ENCODE results near the gene UBAP1.

Gene UBAP1

GRCh38 chr9:34145165-34145564 is 33.7 kb upstream of the UBAP1 start:
- Histone ChIP-seq H3K4me1 (ENCODE audit: control insufficient read depth, insufficient read depth, low read depth, low read length) (no peaks in the 10 kb centered on the region), H4K8ac (ENCODE audit: low read length) (no peak overlapping the region), H4K91ac (ENCODE audit: low read length) (no peak overlapping the region), H3K18ac (ENCODE audit: low read depth in 1 of 2, low read length in 2 of 2) (no peak overlapping the region), H2BK15ac (ENCODE audit: low read depth, poor library complexity, severe bottlenecking) (no peak overlapping the region), H3K36me3 (ENCODE audit: control insufficient read depth in 1 of 2, insufficient read depth in 2 of 2, low read depth in 1 of 2, low read length in 2 of 2) (no peaks in the 10 kb centered on the region), H3K4me2 (ENCODE audit: low read length, poor library complexity, severe bottlenecking) (no peak overlapping the region), H2AFZ (ENCODE audit: low read depth, low read length) (no peak overlapping the region), H3K9ac (ENCODE audit: low read length) (no peak overlapping the region), H3K27ac (ENCODE audit: low read length, poor library complexity, severe bottlenecking) (no peak overlapping the region), H3K4ac (ENCODE audit: low read depth in 1 of 2, low read length in 2 of 2) (no peak overlapping the region), H3K9me3 (ENCODE audit: control insufficient read depth, low read length) (no peaks in the 10 kb centered on the region), H2AK5ac (ENCODE audit: low read length, severe bottlenecking) (no peak overlapping the region), H2BK120ac (ENCODE audit: low read depth, low read length) (no peak overlapping the region), H3K14ac (ENCODE audit: low read length in 2 of 2) (no peak overlapping the region), H3K27me3 (ENCODE audit: control insufficient read depth in 1 of 2, insufficient read depth in 1 of 2, low read length in 2 of 2) (no peaks in the 10 kb centered on the region), H3K79me1 (replicated peaks; ENCODE audit: low read length, poor library complexity, severe bottlenecking) (no peaks in the 10 kb centered on the region), H3K23ac (ENCODE audit: low read length in 2 of 2) (no peak overlapping the region), H2BK12ac (ENCODE audit: low read length in 2 of 2) (peak overlapping the region in 1 of 2 experiments; percentile 18), H2BK5ac (ENCODE audit: low read depth, low read length, poor library complexity, severe bottlenecking) (no peak overlapping the region), H3K4me3 (ENCODE audit: insufficient read depth in 1 of 2, low read depth in 1 of 2, low read length in 2 of 2) (no peak overlapping the region)
- WGBS, result 58% methylated on average over 3 of the region's 3 CpGs
- DNase-seq, result peak; percentile 45

GRCh38 chr9:34151398-34151797 is 27.4 kb upstream of the UBAP1 start:
- Histone ChIP-seq H3K4me3 (ENCODE audit: insufficient read depth in 1 of 2, low read depth in 1 of 2, low read length in 2 of 2) (no peak overlapping the region), H3K79me1 (replicated peaks; ENCODE audit: low read length, poor library complexity, severe bottlenecking) (no peaks in the 10 kb centered on the region), H2BK12ac (ENCODE audit: low read length in 2 of 2) (no peak overlapping the region), H2AK5ac (ENCODE audit: low read length, severe bottlenecking) (no peak overlapping the region), H3K14ac (ENCODE audit: low read length in 2 of 2) (no peak overlapping the region), H2AFZ (ENCODE audit: low read depth, low read length) (no peak overlapping the region), H3K4me2 (ENCODE audit: low read length, poor library complexity, severe bottlenecking) (no peak overlapping the region), H2BK15ac (ENCODE audit: low read depth, poor library complexity, severe bottlenecking) (no peak overlapping the region), H3K27me3 (ENCODE audit: control insufficient read depth in 1 of 2, insufficient read depth in 1 of 2, low read length in 2 of 2) (no peaks in the 10 kb centered on the region), H4K91ac (ENCODE audit: low read length) (no peak overlapping the region), H3K9me3 (ENCODE audit: control insufficient read depth, low read length) (no peaks in the 10 kb centered on the region), H3K27ac (ENCODE audit: low read length, poor library complexity, severe bottlenecking) (no peak overlapping the region), H3K18ac (ENCODE audit: low read depth in 1 of 2, low read length in 2 of 2) (no peak overlapping the region), H3K4me1 (ENCODE audit: control insufficient read depth, insufficient read depth, low read depth, low read length) (no peaks in the 10 kb centered on the region), H3K9ac (ENCODE audit: low read length) (no peak overlapping the region), H3K36me3 (ENCODE audit: control insufficient read depth in 1 of 2, insufficient read depth in 2 of 2, low read depth in 1 of 2, low read length in 2 of 2) (no peaks in the 10 kb centered on the region), H3K4ac (ENCODE audit: low read depth in 1 of 2, low read length in 2 of 2) (no peak overlapping the region), H4K8ac (ENCODE audit: low read length) (no peak overlapping the region), H2BK120ac (ENCODE audit: low read depth, low read length) (no peak overlapping the region), H3K23ac (ENCODE audit: low read length in 2 of 2) (no peak overlapping the region), H2BK5ac (ENCODE audit: low read depth, low read length, poor library complexity, severe bottlenecking) (no peak overlapping the region)
- no peak for DNase-seq
- WGBS, result 98% methylated on average over 4 of the region's 4 CpGs

GRCh38 chr9:34154057-34154456 is 24.8 kb upstream of the UBAP1 start:
- H3K23ac ChIP-seq (ENCODE audit: low read length in 2 of 2), result no peak overlapping the region
- no peak overlapping the region for H2BK15ac ChIP-seq (ENCODE audit: low read depth, poor library complexity, severe bottlenecking)
- H3K27ac ChIP-seq (ENCODE audit: low read length, poor library complexity, severe bottlenecking), result no peak overlapping the region
- no peak for DNase-seq
- H4K8ac ChIP-seq (ENCODE audit: low read length), result no peak overlapping the region
- no peak overlapping the region for H3K14ac ChIP-seq (ENCODE audit: low read length in 2 of 2)
- H3K9me3 ChIP-seq (ENCODE audit: control insufficient read depth, low read length), result no peaks in the 10 kb centered on the region
- no peak overlapping the region for H2AK5ac ChIP-seq (ENCODE audit: low read length, severe bottlenecking)
- H2BK5ac ChIP-seq (ENCODE audit: low read depth, low read length, poor library complexity, severe bottlenecking), result no peak overlapping the region
- no peak overlapping the region for H2BK120ac ChIP-seq (ENCODE audit: low read depth, low read length)
- H3K36me3 ChIP-seq (ENCODE audit: control insufficient read depth in 1 of 2, insufficient read depth in 2 of 2, low read depth in 1 of 2, low read length in 2 of 2), result no peaks in the 10 kb centered on the region
- no CpG with 5 or more reads among the region's 1 CpG for WGBS
- H3K9ac ChIP-seq (ENCODE audit: low read length), result no peak overlapping the region
- H3K79me1 ChIP-seq (replicated peaks; ENCODE audit: low read length, poor library complexity, severe bottlenecking), result no peaks in the 10 kb centered on the region
- no peak overlapping the region for H4K91ac ChIP-seq (ENCODE audit: low read length)
- no peaks in the 10 kb centered on the region for H3K4me1 ChIP-seq (ENCODE audit: control insufficient read depth, insufficient read depth, low read depth, low read length)
- H3K4me3 ChIP-seq (ENCODE audit: insufficient read depth in 1 of 2, low read depth in 1 of 2, low read length in 2 of 2), result no peak overlapping the region
- H3K4ac ChIP-seq (ENCODE audit: low read depth in 1 of 2, low read length in 2 of 2), result no peak overlapping the region
- H3K27me3 ChIP-seq (ENCODE audit: control insufficient read depth in 1 of 2, insufficient read depth in 1 of 2, low read length in 2 of 2), result no peaks in the 10 kb centered on the region
- H3K18ac ChIP-seq (ENCODE audit: low read depth in 1 of 2, low read length in 2 of 2), result no peak overlapping the region
- no peak overlapping the region for H3K4me2 ChIP-seq (ENCODE audit: low read length, poor library complexity, severe bottlenecking)
- no peak overlapping the region for H2AFZ ChIP-seq (ENCODE audit: low read depth, low read length)
- no peak overlapping the region for H2BK12ac ChIP-seq (ENCODE audit: low read length in 2 of 2)

- no peak overlapping the region for H3K18ac ChIP-seq (ENCODE audit: low read depth in 1 of 2, low read length in 2 of 2)
- no peak overlapping the region for H4K8ac ChIP-seq (ENCODE audit: low read length)
- H3K9ac ChIP-seq (ENCODE audit: low read length), result no peak overlapping the region
- H2BK5ac ChIP-seq (ENCODE audit: low read depth, low read length, poor library complexity, severe bottlenecking), result no peak overlapping the region
- H3K27me3 ChIP-seq (ENCODE audit: control insufficient read depth in 1 of 2, insufficient read depth in 1 of 2, low read length in 2 of 2), result no peaks in the 10 kb centered on the region
- no peaks in the 10 kb centered on the region for H3K79me1 ChIP-seq (replicated peaks; ENCODE audit: low read length, poor library complexity, severe bottlenecking)
- H3K9me3 ChIP-seq (ENCODE audit: control insufficient read depth, low read length), result no peaks in the 10 kb centered on the region
- H3K23ac ChIP-seq (ENCODE audit: low read length in 2 of 2), result no peak overlapping the region
- H2BK120ac ChIP-seq (ENCODE audit: low read depth, low read length), result no peak overlapping the region
- H2BK15ac ChIP-seq (ENCODE audit: low read depth, poor library complexity, severe bottlenecking), result no peak overlapping the region
- no peak for DNase-seq
- H2AK5ac ChIP-seq (ENCODE audit: low read length, severe bottlenecking), result no peak overlapping the region
- no peak overlapping the region for H3K4me3 ChIP-seq (ENCODE audit: insufficient read depth in 1 of 2, low read depth in 1 of 2, low read length in 2 of 2)
- no peak overlapping the region for H2AFZ ChIP-seq (ENCODE audit: low read depth, low read length)
- no peak overlapping the region for H3K14ac ChIP-seq (ENCODE audit: low read length in 2 of 2)
- H3K36me3 ChIP-seq (ENCODE audit: control insufficient read depth in 1 of 2, insufficient read depth in 2 of 2, low read depth in 1 of 2, low read length in 2 of 2), result no peaks in the 10 kb centered on the region
- H2BK12ac ChIP-seq (ENCODE audit: low read length in 2 of 2), result no peak overlapping the region
- H3K4ac ChIP-seq (ENCODE audit: low read depth in 1 of 2, low read length in 2 of 2), result no peak overlapping the region
- H3K27ac ChIP-seq (ENCODE audit: low read length, poor library complexity, severe bottlenecking), result no peak overlapping the region
- no peak overlapping the region for H4K91ac ChIP-seq (ENCODE audit: low read length)
- no peaks in the 10 kb centered on the region for H3K4me1 ChIP-seq (ENCODE audit: control insufficient read depth, insufficient read depth, low read depth, low read length)
- H3K4me2 ChIP-seq (ENCODE audit: low read length, poor library complexity, severe bottlenecking), result no peak overlapping the region
Measured at GRCh38 chr9:34157318-34157717, 21.5 kb upstream of the UBAP1 start.
